SK-N-SH (cell line): Measurements from ENCODE around the gene HOXC13. TPM values are rescaled to one million over a fixed set of nuclear protein-coding genes. Genes with fewer than 3 reads are reported as not detected.

Source experiments
- CTCF ChIA-PET: fragments of 300-600, 350-600 bp; formaldehyde crosslinking; extraction: SDS; loops from one replicate; lab custom pipeline; 2021; lab: Yijun Ruan, JAX
- POLR2A ChIA-PET: fragments of 350-600 bp; sonication (Branson Sonifier 250); formaldehyde crosslinking; extraction: SDS; loops from one replicate; lab custom pipeline; 2020; ENCODE audit warnings: antibody characterized with exemption, inconsistent platforms; lab: Yijun Ruan, JAX
- DNase-seq: peaks from one replicate; pipeline ENCODE4 v3.0.0; 2012
- H2AFZ ChIP-seq: fragments of 200-600 bp; sonication (generic); 2 replicates; pipeline ENCODE4 v1.8.1; 2016; ENCODE audit warnings: antibody characterized with exemption, mild to moderate bottlenecking, low read depth
- H3F3A ChIP-seq: fragments of 200-600 bp; sonication (generic); replicated peaks from 2 replicates; pipeline ENCODE3; 2016; ENCODE audit warnings: antibody characterized with exemption, mild to moderate bottlenecking; ENCODE audit not compliant: insufficient read depth
- H3K27ac ChIP-seq, 2 experiments: fragments of 200-500 bp in 1 of 2; fragments of 200-600 bp in 1 of 2; sonication (Bioruptor generic) in 1 of 2; sonication (generic), shearing (Covaris generic) in 1 of 2; 2 replicates each; pipeline versions ENCODE4 v1.5.1 to v1.6.1; 2014 to 2016; ENCODE audit warnings: low read depth in 2 of 2, inconsistent platforms in 1 of 2, low read length in 1 of 2, mild to moderate bottlenecking in 1 of 2, mixed read lengths in 1 of 2
- H3K27me3 ChIP-seq: fragments of 200-600 bp; sonication (generic), shearing (Covaris generic); 2 replicates; pipeline ENCODE4 v1.6.1; 2016; ENCODE audit warnings: mixed run types; ENCODE audit not compliant: insufficient read depth
- H3K36me3 ChIP-seq, 2 experiments: fragments of 200-500 bp in 1 of 2; fragments of 200-600 bp in 1 of 2; sonication (Bioruptor generic) in 1 of 2; sonication (generic) in 1 of 2; replicated peaks in 1 of 2; 2 replicates each; pipeline versions ENCODE3 to v1.5.1; 2014 to 2016; ENCODE audit warnings: low read length in 1 of 2, mild to moderate bottlenecking in 1 of 2; ENCODE audit not compliant: insufficient read depth in 2 of 2, control insufficient read depth in 1 of 2
- H3K4me1 ChIP-seq, 2 experiments: fragments of 200-500 bp in 1 of 2; fragments of 200-600 bp in 1 of 2; sonication (Bioruptor generic) in 1 of 2; sonication (generic), shearing (Covaris generic) in 1 of 2; 2 replicates each; pipeline versions ENCODE4 v1.5.1 to v1.6.1; 2014 to 2016; ENCODE audit warnings: low read depth in 1 of 2, low read length in 1 of 2, mixed run types in 1 of 2; ENCODE audit not compliant: insufficient read depth in 2 of 2, control insufficient read depth in 1 of 2
- H3K4me2 ChIP-seq: fragments of 200-600 bp; sonication (generic), shearing (Covaris generic); 2 replicates; pipeline ENCODE4 v1.6.1; 2017; ENCODE audit warnings: mixed run types
- H3K4me3 ChIP-seq, 2 experiments: fragments of 200-500 bp in 1 of 2; fragments of 200-600 bp in 1 of 2; sonication (Bioruptor generic) in 1 of 2; sonication (generic), shearing (Covaris generic) in 1 of 2; 2 replicates each; pipeline versions ENCODE4 v1.5.1 to v1.8.1; 2014 to 2016; ENCODE audit warnings: low read depth in 2 of 2, inconsistent platforms in 1 of 2, low read length in 1 of 2, mild to moderate bottlenecking in 1 of 2, mixed read lengths in 1 of 2, moderate library complexity in 1 of 2
- H3K79me2 ChIP-seq: fragments of 200-600 bp; sonication (generic); 2 replicates; pipeline ENCODE4 v1.8.1; 2017; ENCODE audit warnings: mild to moderate bottlenecking; ENCODE audit not compliant: insufficient read depth
- H3K9ac ChIP-seq: fragments of 200-600 bp; sonication (generic); 2 replicates; pipeline ENCODE4 v1.6.1; 2017; ENCODE audit warnings: mixed run types
- H3K9me2 ChIP-seq: fragments of 200-600 bp; sonication (generic); 2 replicates; pipeline ENCODE4 v1.6.1; 2017; ENCODE audit warnings: mixed run types
- H3K9me3 ChIP-seq: fragments of 200-600 bp; sonication (generic); 2 replicates; pipeline ENCODE4 v1.6.1; 2017; ENCODE audit warnings: mixed run types, mild to moderate bottlenecking, moderate library complexity
- H4K20me1 ChIP-seq: fragments of 200-600 bp; sonication (generic); 2 replicates; pipeline ENCODE4 v1.6.1; 2017; ENCODE audit warnings: mild to moderate bottlenecking, mixed run types; ENCODE audit not compliant: insufficient read depth
- CHD2 ChIP-seq: fragments of 150-350 bp; IDR thresholded peaks from 2 replicates; pipeline ENCODE4 v1.6.1; 2018; ENCODE audit warnings: low read length; ENCODE audit not compliant: partially characterized antibody
- CTCF ChIP-seq: fragments of 200-600 bp; sonication (generic); IDR thresholded peaks from 2 replicates; pipeline ENCODE4 v1.6.1; 2017; ENCODE audit warnings: antibody characterized with exemption, mild to moderate bottlenecking, moderate library complexity
- FOSL2 ChIP-seq: IDR thresholded peaks from 2 replicates; pipeline ENCODE4 v1.4.0; 2012; ENCODE audit warnings: low read depth, mild to moderate bottlenecking, moderate library complexity, borderline replicate concordance
- FOXM1 ChIP-seq: IDR thresholded peaks from 2 replicates; pipeline ENCODE4 v1.4.0; 2012; ENCODE audit warnings: low read depth, mild to moderate bottlenecking
- GABPA ChIP-seq: IDR thresholded peaks from 2 replicates; pipeline ENCODE4 v1.4.0; 2012; ENCODE audit warnings: low read depth, mild to moderate bottlenecking
- GATA2 ChIP-seq: sonication (generic); formaldehyde crosslinking; IDR thresholded peaks from 2 replicates; pipeline ENCODE4 v1.5.0; 2020; ENCODE audit warnings: mild to moderate bottlenecking, missing genetic modification reagents
- JUND ChIP-seq: IDR thresholded peaks from 2 replicates; pipeline ENCODE4 v1.4.0; 2012
- MAX ChIP-seq: IDR thresholded peaks from 2 replicates; pipeline ENCODE4 v1.4.0; 2012; ENCODE audit warnings: low read depth
- MEF2A ChIP-seq: IDR thresholded peaks from 2 replicates; pipeline ENCODE4 v1.4.0; 2012; ENCODE audit warnings: low read depth, borderline replicate concordance
- NFIC ChIP-seq: IDR thresholded peaks from 2 replicates; pipeline ENCODE4 v1.4.0; 2012; ENCODE audit warnings: borderline replicate concordance
- NRF1 ChIP-seq: IDR thresholded peaks from 2 replicates; pipeline ENCODE4 v1.6.1; 2012; ENCODE audit warnings: low read depth, mild to moderate bottlenecking, low read length
- PBX3 ChIP-seq: IDR thresholded peaks from 2 replicates; pipeline ENCODE4; 2012
- RCOR1 ChIP-seq: fragments of 150-350 bp; IDR thresholded peaks from 2 replicates; pipeline ENCODE4 v1.6.1; 2017; ENCODE audit warnings: antibody characterized with exemption, low read length
- RXRA ChIP-seq: IDR thresholded peaks from 2 replicates; pipeline ENCODE4 v1.4.0; 2012; ENCODE audit warnings: low read depth, mild to moderate bottlenecking, borderline replicate concordance
- SIN3A ChIP-seq: IDR thresholded peaks from 2 replicates; pipeline ENCODE4 v1.6.1; 2012; ENCODE audit warnings: low read depth, mild to moderate bottlenecking, low read length, moderate library complexity, borderline replicate concordance
- SMC3 ChIP-seq: IDR thresholded peaks from 2 replicates; pipeline ENCODE4 v1.6.1; 2012; ENCODE audit warnings: low read depth, low read length, improper control_type of control experiment
- USF2 ChIP-seq: fragments of 150-350 bp; IDR thresholded peaks from 2 replicates; pipeline ENCODE4 v1.6.1; 2017; ENCODE audit warnings: antibody characterized with exemption, low read length, low read depth, borderline replicate concordance
- WGBS: methylation state at CpG from one replicate; pipeline ENCODE4 v1.1.6; 2017; ENCODE audit warnings: low lambda C conversion rate; 5-methylcytosine and 5-hydroxymethylcytosine counted together
- polyA plus RNA-seq, 3 experiments: library from polyadenylated mRNA; depleted of rRNA; stranded (reverse); fragments of >200 nt; gene quantifications; 2 replicates each; pipeline ENCODE4 v1.2.3, GENCODE V29; 2012

Gene HOXC13
- polyA plus RNA-seq, 1 of the 3 experiments (the other 2 are of a cell fraction) = not detected

GRCh38 chr12:53899230-53899629 lies 39.4 kb upstream of the HOXC13 start:
- Histone ChIP-seq H3K9me3 (no peaks in the 10 kb centered on the region), H3K9ac (no peak overlapping the region)
- WGBS = 11% methylated on average over 1 of the region's 1 CpG
- TF ChIP-seq NRF1 (no peak), CHD2 (no peak), NFIC (no peak), MEF2A (no peak), SIN3A (no peak), GABPA (no peak), CTCF (no peak), FOSL2 (no peak), MAX (no peak), USF2 (no peak), RXRA (no peak), SMC3 (no peak), RCOR1 (no peak)
- TF ChIP-seq, all 33 proteins: peak for 0
- Histone ChIP-seq H3F3A (no peaks in the 10 kb centered on the region), H3K27me3 (peaks cover 3% of the 10 kb centered on the region), H3K36me3 (no peaks in the 10 kb centered on the region), H3K4me1 (no peaks in the 10 kb centered on the region), H3K4me2 (no peak overlapping the region), H3K27ac (no peak overlapping the region), H3K9me2 (no peaks in the 10 kb centered on the region), H3K4me3 (no peak overlapping the region), H3K79me2 (no peaks in the 10 kb centered on the region), H4K20me1 (no peaks in the 10 kb centered on the region), H2AFZ (no peak overlapping the region)
- ChIA-PET CTCF (no interaction called here), POLR2A (no interaction called here)
- no peak for DNase-seq

- 12% methylated on average over 3 of the region's 3 CpGs for WGBS
- no peak for TF ChIP-seq RCOR1
- no peak for TF ChIP-seq PBX3
- TF ChIP-seq JUND = no peak
- no peak for TF ChIP-seq FOXM1
- TF ChIP-seq MAX = no peak
- no peak for TF ChIP-seq MEF2A
- no peak for TF ChIP-seq GATA2
- H4K20me1 ChIP-seq = no peaks in the 10 kb centered on the region
Measured at GRCh38 chr12:53907103-53907502, 31.5 kb upstream of the HOXC13 start.

More at GRCh38 chr12:53907103-53907502, 31.5 kb upstream of the HOXC13 start:
- no peaks in the 10 kb centered on the region for H3F3A ChIP-seq
- H3K27ac ChIP-seq = no peak overlapping the region
- no peak overlapping the region for H3K4me2 ChIP-seq
- peaks cover 18% of the 10 kb centered on the region for H3K27me3 ChIP-seq
- H3K4me1 ChIP-seq = no peaks in the 10 kb centered on the region
- no peak for DNase-seq
- no peaks in the 10 kb centered on the region for H3K9me2 ChIP-seq
- H3K9ac ChIP-seq = no peak overlapping the region
- ChIA-PET CTCF (interaction anchor here (1.0 kb wide), 1 partner anchor 77 kb away, joined by 3 read pairs; the partner anchor contains the start of gene HOXC10), POLR2A (interaction anchor here (0.6 kb wide), 1 partner anchor 517 kb away, joined by 3 read pairs; no protein-coding TSS in a partner anchor)
- H2AFZ ChIP-seq = no peak overlapping the region
- no peaks in the 10 kb centered on the region for H3K79me2 ChIP-seq
- H3K4me3 ChIP-seq = no peak overlapping the region
- H3K36me3 ChIP-seq = no peaks in the 10 kb centered on the region
- H3K9me3 ChIP-seq = no peaks in the 10 kb centered on the region
